ENCODE data around the gene MAPK10. TPM values are rescaled to one million over a fixed set of nuclear protein-coding genes. Genes with fewer than 3 reads are reported as not detected.

The MAPK10 gene
- total RNA-seq, 2 experiments from 2014 or later: not detected

DNA sequence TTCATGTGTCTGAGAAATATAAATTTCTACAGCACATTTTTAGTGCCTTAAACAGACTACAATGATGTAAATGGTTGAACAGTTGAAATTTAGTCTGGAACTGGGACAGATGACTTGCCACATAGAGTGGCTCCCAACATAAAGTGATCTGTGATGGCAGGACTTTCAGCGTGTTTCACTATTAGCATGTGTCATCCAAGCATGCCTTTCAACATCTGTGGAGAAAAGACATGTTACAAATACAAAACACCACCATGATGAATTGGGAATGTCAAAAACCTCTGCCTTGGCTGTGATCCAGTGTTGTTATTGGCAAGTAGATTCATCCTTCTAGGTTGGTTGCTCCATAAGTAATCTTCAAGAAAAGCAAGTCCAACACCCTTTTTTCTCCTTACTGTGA is 348.7 kb downstream of the MAPK10 start:
- Mint-ChIP-seq H3K9me3 (no peaks in the 10 kb centered on the region), H3K27ac (no peak overlapping the region), H3K36me3 (ENCODE audit: low read depth) (no peaks in the 10 kb centered on the region), H3K4me3 (no peak overlapping the region), H3K27me3 (no peaks in the 10 kb centered on the region), H3K4me1 (ENCODE audit: low read depth) (no peaks in the 10 kb centered on the region)
- POLR2A ChIA-PET: no interaction called here
- no peak for DNase-seq
- intact Hi-C loops (cut with micrococcal nuclease): no loop called here
- no peak for ATAC-seq
- TF ChIP-seq CTCF (IDR thresholded peaks at IDR 0.05): no peak
- CTCF ChIA-PET: no interaction called here

DNA sequence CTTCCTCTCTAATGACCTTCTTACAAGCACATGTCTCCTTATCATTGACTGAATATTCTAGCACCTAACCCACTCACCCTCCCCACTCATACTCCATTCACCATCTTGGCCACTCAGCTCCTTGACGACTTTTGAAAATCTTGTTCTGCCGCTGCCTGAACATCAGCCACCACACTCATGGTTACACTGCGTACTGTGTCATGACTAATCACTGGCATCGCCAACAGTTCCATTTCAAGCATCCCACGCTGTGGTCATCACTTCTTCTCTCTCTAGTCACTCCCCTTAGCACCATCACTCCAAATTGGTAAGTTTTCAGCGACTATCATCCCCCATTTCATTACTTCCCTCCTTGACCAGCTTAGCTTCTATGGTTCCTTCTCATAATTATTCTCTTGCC is 352.8 kb downstream of the MAPK10 start:
- Mint-ChIP-seq H3K27ac (no peak overlapping the region), H3K27me3 (no peaks in the 10 kb centered on the region), H3K9me3 (no peaks in the 10 kb centered on the region), H3K4me3 (no peak overlapping the region), H3K4me1 (ENCODE audit: low read depth) (no peaks in the 10 kb centered on the region), H3K36me3 (ENCODE audit: low read depth) (no peaks in the 10 kb centered on the region)
- no peak for ATAC-seq
- intact Hi-C loops (cut with micrococcal nuclease): no loop called here
- DNase-seq: no peak
- no peak for TF ChIP-seq CTCF (IDR thresholded peaks at IDR 0.05)
- ChIA-PET CTCF (no interaction called here), POLR2A (no interaction called here)

DNA sequence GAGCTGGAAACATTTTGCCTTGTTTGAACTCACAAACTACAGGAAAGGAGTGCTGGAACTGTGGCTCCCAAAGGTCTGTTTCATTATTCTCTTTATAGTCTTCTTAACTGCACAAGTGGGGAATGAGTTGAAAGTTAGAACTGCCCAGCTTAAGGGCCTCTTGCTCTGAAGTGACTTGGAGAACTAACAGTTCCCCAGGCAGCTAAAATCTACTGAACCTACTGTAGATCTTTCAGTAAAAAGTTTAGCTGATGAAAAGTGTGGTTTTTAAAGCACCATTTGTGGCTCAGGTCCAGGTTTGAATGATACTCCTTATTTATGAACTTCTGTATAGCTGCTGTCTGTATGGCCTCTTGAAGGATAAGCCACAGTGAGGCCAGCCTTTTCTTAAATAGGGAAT is 353.8 kb downstream of the MAPK10 start:
- POLR2A ChIA-PET: no interaction called here
- Mint-ChIP-seq H3K4me3 (no peak overlapping the region), H3K9me3 (no peaks in the 10 kb centered on the region), H3K4me1 (ENCODE audit: low read depth) (no peaks in the 10 kb centered on the region), H3K27ac (no peak overlapping the region), H3K27me3 (no peaks in the 10 kb centered on the region), H3K36me3 (ENCODE audit: low read depth) (no peaks in the 10 kb centered on the region)
- CTCF ChIA-PET: no interaction called here
- no peak for DNase-seq
- no peak for ATAC-seq
- intact Hi-C loops (cut with micrococcal nuclease): no loop called here
- no peak for TF ChIP-seq CTCF (IDR thresholded peaks at IDR 0.05)

GRCh38 chr4:86004030-86004429 is 355.8 kb downstream of the MAPK10 start:
- H3K36me3 Mint-ChIP-seq (ENCODE audit: low read depth): no peaks in the 10 kb centered on the region
- no peaks in the 10 kb centered on the region for H3K4me1 Mint-ChIP-seq (ENCODE audit: low read depth)
- no peak overlapping the region for H3K27ac Mint-ChIP-seq
- no peak for TF ChIP-seq CTCF (IDR thresholded peaks at IDR 0.05)
- H3K27me3 Mint-ChIP-seq: no peaks in the 10 kb centered on the region
- no peak overlapping the region for H3K4me3 Mint-ChIP-seq
- ChIA-PET CTCF (no interaction called here), POLR2A (no interaction called here)
- no peaks in the 10 kb centered on the region for H3K9me3 Mint-ChIP-seq
- intact Hi-C loops (cut with micrococcal nuclease): no loop called here
- ATAC-seq (no peak), DNase-seq (no peak)

DNA sequence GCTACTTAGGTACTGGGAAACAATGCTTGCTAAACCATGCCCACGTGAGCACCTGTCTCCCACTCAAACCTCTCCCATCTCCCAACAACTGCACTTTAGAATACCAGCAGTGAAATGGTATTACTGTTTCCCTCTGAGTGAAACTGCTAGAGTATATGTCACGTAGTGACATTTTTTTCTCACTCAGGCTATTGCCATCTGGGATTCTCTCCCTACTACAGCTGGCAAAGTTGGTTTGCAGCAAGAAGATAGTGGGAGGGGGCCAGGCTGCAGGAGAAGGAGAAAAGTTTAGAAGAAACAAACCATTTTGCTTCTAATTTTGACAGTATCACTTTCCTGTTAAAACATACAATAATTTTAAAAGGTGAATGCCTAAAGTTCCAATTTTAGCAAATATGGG is 358.3 kb downstream of the MAPK10 start:
- ATAC-seq (no peak), DNase-seq (no peak)
- Mint-ChIP-seq H3K4me3 (no peak overlapping the region), H3K36me3 (ENCODE audit: low read depth) (no peaks in the 10 kb centered on the region), H3K27ac (no peak overlapping the region), H3K9me3 (no peaks in the 10 kb centered on the region), H3K27me3 (no peaks in the 10 kb centered on the region), H3K4me1 (ENCODE audit: low read depth) (no peaks in the 10 kb centered on the region)
- POLR2A ChIA-PET: no interaction called here
- intact Hi-C loops (cut with micrococcal nuclease): no loop called here
- no peak for TF ChIP-seq CTCF (IDR thresholded peaks at IDR 0.05)
- CTCF ChIA-PET: no interaction called here

Measured in activated CD8-positive, alpha-beta T cell treated with anti-CD3 and anti-CD28 coated beads for 36 hours (primary cell).